Colonic mucosa (tissue), 4 donors: Measurements from ENCODE around the gene ADGRL3. TPM values are rescaled to one million over a fixed set of nuclear protein-coding genes. Genes with fewer than 3 reads are reported as not detected.

Source experiments
- DNase-seq: peaks from one replicate; pipeline ENCODE4 v3.0.0-alpha.2; 2020
- H3K27ac ChIP-seq: fragments of 200-600 bp; one replicate; pipeline ENCODE4 v1.8.0; 2021
- H3K27me3 ChIP-seq: fragments of 200-600 bp; one replicate; pipeline ENCODE4 v1.8.0; 2021
- H3K36me3 ChIP-seq: fragments of 200-600 bp; one replicate; pipeline ENCODE4 v1.8.0; 2021
- H3K4me1 ChIP-seq: fragments of 200-600 bp; one replicate; pipeline ENCODE4 v1.8.0; 2021; ENCODE audit warnings: mild to moderate bottlenecking
- H3K4me3 ChIP-seq: fragments of 200-600 bp; one replicate; pipeline ENCODE4 v1.8.0; 2021
- H3K9ac ChIP-seq, 2 donors: one replicate each; pipeline ENCODE4 v1.7.0; 2013; ENCODE audit warnings: control low read depth in 2 of 2, low read depth in 2 of 2, low read length in 2 of 2
- H3K9me3 ChIP-seq: fragments of 200-600 bp; one replicate; pipeline ENCODE4 v1.8.0; 2021
- intact Hi-C: fragments of 100-400 bp; cut with DNase I; formaldehyde crosslinking; loops from one replicate; pipeline ENCODE4 v1.14.1; 2022
- total RNA-seq, 2 donors: library from RNA; stranded (reverse); fragmentation: NEBNext Ultra II Directional in 1 of 2; extraction: Animal tissue kit (Norgen Biotek cat#: 25700) in 1 of 2; gene quantifications; one replicate each; pipeline ENCODE4 v1.2.1, GENCODE V29; 2021
- TF ChIP-seq, protein P1 (sequence below): fragments of 200-600 bp; IDR thresholded peaks from one replicate; pipeline ENCODE4 v1.8.0; 2022; ENCODE audit warnings: antibody characterized with exemption, mild to moderate bottlenecking
- donor health status: healthy.
- donor health status: DM: no; HTN: no; CAD: no.
- donor health status: DM: no; HTN: no; CAD: no.

ADGRL3 gene
- total RNA-seq, 2 donors from 2014 or later, result 4.1 to 4.4 TPM

DNA sequence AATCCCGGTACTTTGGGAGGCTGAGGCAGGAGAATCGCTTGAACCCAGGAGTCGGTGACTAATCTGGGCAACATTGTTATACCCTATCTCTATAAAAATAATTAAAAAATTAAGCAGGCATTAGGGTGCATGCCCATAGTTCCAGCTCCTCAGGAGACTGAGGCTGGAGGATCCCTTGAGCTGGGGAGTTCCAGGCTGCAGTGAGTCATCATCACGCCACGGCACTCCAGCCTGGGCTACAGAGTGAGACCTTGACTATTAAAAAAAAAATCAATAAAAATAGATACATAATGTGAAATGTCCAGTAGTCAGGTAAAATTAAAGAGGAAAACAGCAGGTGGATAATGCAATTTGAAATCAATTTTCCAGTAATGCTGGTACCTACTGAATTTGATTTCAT lies 14.6 kb downstream of the ADGRL3 start:
- TF ChIP-seq, protein P1, sequence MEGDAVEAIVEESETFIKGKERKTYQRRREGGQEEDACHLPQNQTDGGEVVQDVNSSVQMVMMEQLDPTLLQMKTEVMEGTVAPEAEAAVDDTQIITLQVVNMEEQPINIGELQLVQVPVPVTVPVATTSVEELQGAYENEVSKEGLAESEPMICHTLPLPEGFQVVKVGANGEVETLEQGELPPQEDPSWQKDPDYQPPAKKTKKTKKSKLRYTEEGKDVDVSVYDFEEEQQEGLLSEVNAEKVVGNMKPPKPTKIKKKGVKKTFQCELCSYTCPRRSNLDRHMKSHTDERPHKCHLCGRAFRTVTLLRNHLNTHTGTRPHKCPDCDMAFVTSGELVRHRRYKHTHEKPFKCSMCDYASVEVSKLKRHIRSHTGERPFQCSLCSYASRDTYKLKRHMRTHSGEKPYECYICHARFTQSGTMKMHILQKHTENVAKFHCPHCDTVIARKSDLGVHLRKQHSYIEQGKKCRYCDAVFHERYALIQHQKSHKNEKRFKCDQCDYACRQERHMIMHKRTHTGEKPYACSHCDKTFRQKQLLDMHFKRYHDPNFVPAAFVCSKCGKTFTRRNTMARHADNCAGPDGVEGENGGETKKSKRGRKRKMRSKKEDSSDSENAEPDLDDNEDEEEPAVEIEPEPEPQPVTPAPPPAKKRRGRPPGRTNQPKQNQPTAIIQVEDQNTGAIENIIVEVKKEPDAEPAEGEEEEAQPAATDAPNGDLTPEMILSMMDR, result no peak
- intact Hi-C loops, result no loop called here
- Histone ChIP-seq H3K4me3 (no peak overlapping the region), H3K4me1 (no peaks in the 10 kb centered on the region), H3K9ac (no peak overlapping the region), H3K27ac (no peak overlapping the region), H3K36me3 (no peaks in the 10 kb centered on the region), H3K9me3 (no peaks in the 10 kb centered on the region), H3K27me3 (no peaks in the 10 kb centered on the region)
- DNase-seq, result no peak

DNA sequence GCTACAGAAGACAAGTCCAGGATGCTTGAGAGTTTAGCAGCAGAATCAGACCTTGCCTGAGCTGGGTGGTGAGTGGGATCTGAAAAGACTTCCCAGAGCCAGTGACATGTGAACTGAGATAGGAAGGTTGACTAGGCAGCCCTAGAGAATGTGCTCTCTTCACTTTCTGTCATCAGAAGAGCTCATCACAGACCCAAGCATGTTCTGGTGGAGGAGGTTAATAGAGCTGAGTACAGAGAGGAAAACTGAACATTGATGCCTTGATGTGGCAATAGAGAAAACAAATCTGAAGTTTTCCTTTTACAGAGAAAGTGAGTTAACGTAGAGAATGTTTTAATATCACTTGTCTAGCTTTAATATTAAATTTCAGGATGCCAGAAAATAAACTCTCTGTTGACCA lies 17.1 kb downstream of the ADGRL3 start:
- no peak for DNase-seq
- intact Hi-C loops, result no loop called here

DNA sequence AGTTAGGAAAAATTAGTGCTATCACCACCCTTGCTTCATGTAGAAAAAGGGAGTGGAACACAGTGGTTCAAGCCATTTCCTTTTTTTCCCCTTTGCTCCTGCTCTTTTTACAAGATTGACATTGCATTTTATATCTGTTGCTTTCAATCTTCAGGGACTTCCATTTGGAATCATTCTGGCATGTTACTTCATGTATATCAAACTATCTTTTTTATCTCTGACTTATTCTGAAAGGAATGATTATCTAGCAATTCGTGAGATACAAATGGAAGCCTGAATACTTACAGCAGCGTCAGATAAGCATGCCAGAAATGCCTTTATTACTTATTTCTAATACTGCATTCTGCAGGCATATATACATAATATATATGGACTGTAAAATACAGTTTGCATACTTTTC lies 20.4 kb downstream of the ADGRL3 start:
- no peak overlapping the region for H3K9ac ChIP-seq
- no peaks in the 10 kb centered on the region for H3K9me3 ChIP-seq
- no peak for DNase-seq
- no peak overlapping the region for H3K27ac ChIP-seq
- H3K4me3 ChIP-seq, result no peak overlapping the region
- no peaks in the 10 kb centered on the region for H3K36me3 ChIP-seq
- no peaks in the 10 kb centered on the region for H3K27me3 ChIP-seq
- intact Hi-C loops, result no loop called here
- no peaks in the 10 kb centered on the region for H3K4me1 ChIP-seq
- TF ChIP-seq, protein P1, result no peak

More for the DNA sequence above, 17.1 kb downstream of the ADGRL3 start:
- H3K27me3 ChIP-seq, result no peaks in the 10 kb centered on the region
- no peaks in the 10 kb centered on the region for H3K36me3 ChIP-seq
- TF ChIP-seq, protein P1, result no peak
- H3K9me3 ChIP-seq, result no peaks in the 10 kb centered on the region
- no peak overlapping the region for H3K4me3 ChIP-seq
- no peaks in the 10 kb centered on the region for H3K4me1 ChIP-seq
- H3K27ac ChIP-seq, result no peak overlapping the region
- no peak overlapping the region for H3K9ac ChIP-seq

DNA sequence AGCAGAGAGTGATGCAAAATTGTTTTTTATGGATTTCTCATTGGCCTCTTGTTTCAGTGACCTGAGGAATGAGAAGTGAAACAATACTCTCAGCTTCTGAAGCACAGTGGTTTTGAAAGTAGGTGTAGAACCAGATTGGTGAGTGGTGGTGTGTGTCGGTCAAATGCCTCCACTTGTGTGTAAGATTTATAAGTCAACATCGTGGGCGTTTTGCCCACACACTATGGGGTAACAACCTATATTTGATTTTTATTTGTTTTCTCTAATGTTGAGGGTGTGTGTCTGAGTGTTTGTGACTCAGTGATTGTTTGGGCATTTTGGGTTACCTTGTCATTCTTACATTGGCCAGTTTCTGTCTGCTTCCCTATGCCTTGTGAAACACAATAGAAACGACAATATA lies 23.3 kb downstream of the ADGRL3 start:
- intact Hi-C loops, result no loop called here
- Histone ChIP-seq H3K27ac (no peak overlapping the region), H3K27me3 (no peaks in the 10 kb centered on the region), H3K9ac (no peak overlapping the region), H3K4me1 (no peaks in the 10 kb centered on the region), H3K36me3 (no peaks in the 10 kb centered on the region), H3K9me3 (no peaks in the 10 kb centered on the region), H3K4me3 (no peak overlapping the region)
- DNase-seq, result no peak
- TF ChIP-seq, protein P1, result no peak

DNA sequence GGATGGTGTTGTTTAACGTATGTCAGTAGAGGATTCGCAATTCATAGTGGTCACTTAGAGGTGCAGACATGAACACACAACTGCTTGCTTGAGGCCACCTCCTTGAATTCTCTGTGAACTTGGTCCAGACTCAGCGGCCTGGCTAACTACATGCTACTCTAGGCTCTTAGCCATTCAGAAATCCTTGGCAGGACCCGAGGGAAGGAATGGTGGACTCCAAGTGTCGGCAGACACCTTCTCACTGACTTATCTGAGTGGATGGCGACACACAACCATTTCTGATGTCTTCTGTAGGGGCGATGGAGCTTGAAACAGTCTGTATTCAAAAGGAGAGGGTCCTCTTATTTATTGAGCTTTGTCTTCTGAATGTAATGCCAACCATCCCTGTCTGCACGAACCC lies 24.4 kb downstream of the ADGRL3 start:
- Histone ChIP-seq H3K4me1 (no peaks in the 10 kb centered on the region), H3K27me3 (no peaks in the 10 kb centered on the region), H3K9ac (no peak overlapping the region), H3K27ac (no peak overlapping the region), H3K4me3 (no peak overlapping the region), H3K9me3 (no peaks in the 10 kb centered on the region), H3K36me3 (no peaks in the 10 kb centered on the region)
- intact Hi-C loops, result no loop called here
- DNase-seq, result no peak
- TF ChIP-seq, protein P1, result no peak

DNA sequence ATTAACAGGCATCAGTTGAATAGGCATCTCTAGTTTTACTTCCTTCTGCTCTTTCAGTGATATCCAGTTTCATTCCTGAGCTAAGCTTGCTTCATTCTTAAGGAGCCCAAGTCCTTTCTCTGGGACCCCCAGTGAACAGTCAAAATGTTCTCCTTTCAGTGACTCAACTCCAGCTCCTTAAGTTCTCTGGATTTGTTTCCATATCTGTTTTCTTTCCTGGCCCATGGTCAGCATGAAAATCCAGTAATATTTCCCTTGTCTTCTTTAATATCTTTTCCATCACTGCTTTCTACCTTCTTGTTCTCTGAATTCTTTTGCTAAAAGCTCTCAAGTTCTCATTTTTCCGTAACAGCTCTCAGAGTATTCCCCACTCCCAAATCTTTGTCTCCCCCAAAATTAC lies 25.5 kb downstream of the ADGRL3 start:
- Histone ChIP-seq H3K9ac (no peak overlapping the region), H3K4me3 (no peak overlapping the region), H3K9me3 (no peaks in the 10 kb centered on the region), H3K27me3 (no peaks in the 10 kb centered on the region), H3K4me1 (no peaks in the 10 kb centered on the region), H3K36me3 (no peaks in the 10 kb centered on the region), H3K27ac (no peak overlapping the region)
- no peak for DNase-seq
- TF ChIP-seq, protein P1, result no peak
- intact Hi-C loops, result no loop called here
